SU-DHL-6 (cell line): ENCODE results near the gene UPF2.

Source experiments
- CTCF ChIP-seq: fragments of 200-600 bp; sonication (generic); IDR thresholded peaks from one replicate; pipeline ENCODE4 v1.5.1; 2017; ENCODE audit warnings: antibody characterized with exemption, mild to moderate bottlenecking, low read length, moderate library complexity; ENCODE audit not compliant: insufficient read depth, poor library complexity, severe bottlenecking
- EZH2phosphoT487 ChIP-seq: fragments of 200-600 bp; sonication (generic), shearing (Covaris generic); conservative IDR thresholded peaks from 2 replicates; pipeline ENCODE4 v1.6.1; 2018; ENCODE audit warnings: mild to moderate bottlenecking, antibody characterized with exemption, low read length, moderate library complexity, mixed read lengths

GRCh38 chr10:11881030-11881476 is 161.6 kb downstream of the UPF2 start:
- TF ChIP-seq EZH2phosphoT487 = no peak
- TF ChIP-seq CTCF = no peak
